Upper lobe of left lung (tissue), 4 donors: ENCODE measurements around the gene MGST2.

Experiments used
- CTCF ChIP-seq, 6 experiments: fragments of 450-650 bp in 4 of 6; fragments of 200-600 bp in 2 of 6; sonication (generic) in 2 of 6; IDR thresholded peaks; one replicate each; pipeline ENCODE4 v1.5.1; 2016 to 2019; ENCODE audit warnings: antibody characterized with exemption in 6 of 6
- EP300 ChIP-seq, 4 donors: sonication (generic); formaldehyde crosslinking; IDR thresholded peaks; one replicate each; pipeline ENCODE4 v1.5.1; 2017; ENCODE audit warnings: antibody characterized with exemption in 4 of 4, control low read depth in 2 of 4
- POLR2A ChIP-seq, 4 donors: fragments of 450-650 bp; IDR thresholded peaks; one replicate each; pipeline ENCODE4 v1.5.1; 2016 to 2017; ENCODE audit warnings: antibody characterized with exemption in 4 of 4, mild to moderate bottlenecking in 2 of 4
- POLR2AphosphoS5 ChIP-seq, 2 donors: sonication (generic); formaldehyde crosslinking; IDR thresholded peaks; one replicate each; pipeline ENCODE4 v1.5.1; 2017; ENCODE audit warnings: antibody characterized with exemption in 2 of 2

GRCh38 chr4:139735381-139736273 lies 70.0 kb downstream of the MGST2 start:
- TF ChIP-seq CTCF (IDR thresholded peaks at IDR 0.05) = peak in 1 of 6 experiments; percentile 8
- TF ChIP-seq POLR2A (IDR thresholded peaks at IDR 0.05) = no peak
- no peak for TF ChIP-seq POLR2AphosphoS5 (IDR thresholded peaks at IDR 0.05)
- TF ChIP-seq EP300 (IDR thresholded peaks at IDR 0.05) = no peak
